T-cell (primary cell): ENCODE results near the gene GABRP. TPM values are rescaled to one million over a fixed set of nuclear protein-coding genes. Genes with fewer than 3 reads are reported as not detected.

Source experiments
- ATAC-seq, 4 experiments: fragments of 200-7000 bp in 3 of 4; fragments of 150-1000 bp in 1 of 4; cut with Tn5 transposase; replicated peaks in 1 of 4; 1 replicate in 3 of 4; 2 replicates in 1 of 4; pipeline ENCODE4 v1.10.0; 2021; ENCODE audit warnings: moderate library complexity in 3 of 4, mild to moderate bottlenecking in 2 of 4, moderate number of reproducible peaks in 1 of 4
- CTCF ChIA-PET, 2 donors: fragments of 300-600 bp; sonication (Branson Sonifier 250); formaldehyde crosslinking; loops; one replicate each; lab custom pipeline; 2022; ENCODE audit warnings: antibody characterized with exemption in 2 of 2; lab: Charles Lee
- POLR2A ChIA-PET, 2 donors: fragments of 300-600 bp; sonication (Branson Sonifier 250); formaldehyde crosslinking; loops; one replicate each; lab custom pipeline; 2022; ENCODE audit warnings: antibody characterized with exemption in 2 of 2; lab: Charles Lee
- DNase-seq, 35 experiments: peaks; one replicate each; pipeline versions ENCODE4 v3.0.0 to v3.0.0-alpha.2; 2013 to 2023
- H3K27ac ChIP-seq: one replicate; pipeline ENCODE4 v1.5.1; 2013; ENCODE audit warnings: low read length
- H3K27me3 ChIP-seq, 2 experiments: replicated peaks in 1 of 2; 1 replicate in 1 of 2; 2 replicates in 1 of 2; pipeline versions ENCODE4 v1.6.1 to v1.7.0; 2013; ENCODE audit warnings: low read length in 1 of 2, mixed read lengths in 1 of 2; ENCODE audit not compliant: control insufficient read depth in 2 of 2, insufficient read depth in 2 of 2; ENCODE audit errors: extremely low read depth in 1 of 2
- H3K36me3 ChIP-seq, 2 donors: 1 replicate in 1 of 2; 2 replicates in 1 of 2; pipeline versions ENCODE4 v1.6.1 to v1.7.0; 2013; ENCODE audit warnings: low read length in 1 of 2; ENCODE audit not compliant: control insufficient read depth in 2 of 2, insufficient read depth in 1 of 2; ENCODE audit errors: extremely low read depth in 1 of 2
- H3K4me1 ChIP-seq, 2 experiments: 1 replicate in 1 of 2; 2 replicates in 1 of 2; pipeline versions ENCODE4 v1.6.1 to v1.7.0; 2013; ENCODE audit warnings: low read length in 2 of 2, mixed read lengths in 1 of 2; ENCODE audit not compliant: insufficient read depth in 2 of 2, control insufficient read depth in 1 of 2; ENCODE audit errors: extremely low read depth in 1 of 2
- H3K4me3 ChIP-seq, 2 donors: 1 replicate in 1 of 2; 2 replicates in 1 of 2; pipeline versions ENCODE4 v1.5.1 to v1.7.0; 2013; ENCODE audit warnings: mild to moderate bottlenecking in 2 of 2, low read length in 1 of 2, moderate library complexity in 1 of 2; ENCODE audit not compliant: control insufficient read depth in 1 of 2; ENCODE audit errors: extremely low read depth in 1 of 2
- H3K9me3 ChIP-seq: 2 replicates; pipeline ENCODE4 v1.7.0; 2013
- H3K27ac Mint-ChIP-seq, 2 donors: one replicate each; pipeline ENCODE4 v1.8.0; 2020 to 2021; ENCODE audit warnings: mild to moderate bottlenecking in 2 of 2, mixed read lengths in 2 of 2
- H3K27me3 Mint-ChIP-seq, 2 donors: one replicate each; pipeline ENCODE4 v1.8.0; 2021 to 2022; ENCODE audit warnings: mixed read lengths in 2 of 2
- H3K36me3 Mint-ChIP-seq: one replicate; pipeline ENCODE4 v1.8.0; 2021; ENCODE audit warnings: mixed read lengths
- H3K4me1 Mint-ChIP-seq, 3 donors: one replicate each; pipeline ENCODE4 v1.8.0; 2020 to 2022; ENCODE audit warnings: mixed read lengths in 3 of 3, mild to moderate bottlenecking in 1 of 3
- H3K4me3 Mint-ChIP-seq, 3 donors: one replicate each; pipeline ENCODE4 v1.8.0; 2020 to 2022; ENCODE audit warnings: mild to moderate bottlenecking in 3 of 3, mixed read lengths in 3 of 3, moderate library complexity in 3 of 3
- H3K9me3 Mint-ChIP-seq, 3 donors: one replicate each; pipeline ENCODE4 v1.8.0; 2020 to 2022; ENCODE audit warnings: mixed read lengths in 3 of 3
- WGBS: methylation state at CpG from one replicate; pipeline ENCODE4 v1.1.5; 2013; ENCODE audit warnings: missing lambda C conversion rate; ENCODE audit not compliant: insufficient coverage; 5-methylcytosine and 5-hydroxymethylcytosine counted together
- total RNA-seq, 35 experiments: library from RNA in 6 of 35; stranded (reverse) in 6 of 35; fragments of 120-200 nt in 1 of 35; gene quantifications; one replicate each; pipeline versions ENCODE4 v1.2.1 to v1.2.4 and lab custom pipeline; 2013 to 2026

GABRP gene
- total RNA-seq, 5 donors from 2014 or later (not counting 1 experiment from before 2014, with no cell fraction given): 0.26 TPM; not detected in 4

GRCh38 chr5:170769246-170769645, 14.3 kb upstream of the GABRP start:
- Mint-ChIP-seq H3K27me3 (peaks cover 1 to 10% of the 10 kb centered on the region in 2 donors), H3K9me3 (no peaks in the 10 kb centered on the region), H3K4me1 (no peaks in the 10 kb centered on the region), H3K4me3 (no peak overlapping the region), H3K36me3 (no peaks in the 10 kb centered on the region), H3K27ac (no peak overlapping the region)
- H3K27ac ChIP-seq: no peak overlapping the region
- ATAC-seq (no peak), DNase-seq (no peak)
- ChIA-PET CTCF (interaction anchor here in 1 of 2 donors (0.6 kb wide), 1 partner anchor 51 kb away, joined by 3 read pairs; no protein-coding TSS in a partner anchor), POLR2A (no interaction called here)
- no peak overlapping the region for H3K4me3 ChIP-seq
- WGBS: 58% methylated on average over 3 of the region's 6 CpGs
- no peaks in the 10 kb centered on the region for H3K36me3 ChIP-seq
- no peaks in the 10 kb centered on the region for H3K9me3 ChIP-seq
- H3K4me1 ChIP-seq: no peaks in the 10 kb centered on the region
- H3K27me3 ChIP-seq: peaks cover 0 to 13% of the 10 kb centered on the region in 2 experiments

DNA sequence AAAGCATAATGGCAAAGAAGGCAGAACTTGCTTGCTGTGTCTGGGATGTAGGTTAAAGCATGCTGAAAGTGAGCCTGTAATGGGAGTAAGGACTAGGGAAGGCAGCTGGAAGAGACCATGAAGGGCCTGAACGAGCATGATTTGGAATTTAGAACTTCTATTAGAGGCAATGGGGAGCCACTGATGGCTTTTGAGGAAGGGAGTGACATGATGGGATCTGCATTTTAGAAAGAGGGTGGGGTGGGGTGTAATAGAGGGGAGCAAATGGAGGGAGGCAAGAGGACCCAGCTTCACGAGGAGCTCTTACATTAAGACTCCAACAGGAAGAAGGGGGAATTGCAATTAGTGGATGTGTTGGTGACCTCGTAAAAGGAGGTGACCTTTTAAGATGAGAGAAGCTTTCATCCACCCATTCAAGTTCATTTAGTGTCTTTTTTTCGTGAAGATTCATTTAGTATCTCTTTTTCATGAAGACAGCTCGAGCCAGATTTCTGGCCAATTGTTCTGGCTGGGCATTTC, 13.6 kb upstream of the GABRP start:
- Mint-ChIP-seq H3K36me3 (no peaks in the 10 kb centered on the region), H3K9me3 (no peaks in the 10 kb centered on the region), H3K4me3 (no peak overlapping the region), H3K27me3 (peaks cover 1 to 10% of the 10 kb centered on the region in 2 donors), H3K27ac (no peak overlapping the region), H3K4me1 (no peaks in the 10 kb centered on the region)
- Histone ChIP-seq H3K27me3 (peaks cover 0 to 13% of the 10 kb centered on the region in 2 experiments), H3K9me3 (no peaks in the 10 kb centered on the region), H3K36me3 (no peaks in the 10 kb centered on the region), H3K27ac (no peak overlapping the region), H3K4me3 (no peak overlapping the region), H3K4me1 (no peaks in the 10 kb centered on the region)
- CTCF ChIA-PET: no interaction called here
- ATAC-seq (no peak), DNase-seq (no peak)
- POLR2A ChIA-PET: no interaction called here
- 48% methylated on average over 2 of the region's 5 CpGs for WGBS

GRCh38 chr5:170771496-170771895, 12.0 kb upstream of the GABRP start:
- no peaks in the 10 kb centered on the region for H3K4me1 ChIP-seq
- Mint-ChIP-seq H3K9me3 (no peaks in the 10 kb centered on the region), H3K4me3 (no peak overlapping the region), H3K4me1 (no peaks in the 10 kb centered on the region), H3K36me3 (no peaks in the 10 kb centered on the region), H3K27ac (no peak overlapping the region), H3K27me3 (peaks cover 1 to 10% of the 10 kb centered on the region in 2 donors)
- CTCF ChIA-PET: no interaction called here
- DNase-seq: no peak
- no peaks in the 10 kb centered on the region for H3K9me3 ChIP-seq
- 89% methylated on average over 12 of the region's 15 CpGs for WGBS
- no peak overlapping the region for H3K27ac ChIP-seq
- no peak for ATAC-seq
- H3K27me3 ChIP-seq: peaks cover 0 to 13% of the 10 kb centered on the region in 2 experiments
- no peak overlapping the region for H3K4me3 ChIP-seq
- no peaks in the 10 kb centered on the region for H3K36me3 ChIP-seq
- POLR2A ChIA-PET: no interaction called here

- no peak overlapping the region for H3K27ac Mint-ChIP-seq
- 88% methylated on average over 10 of the region's 12 CpGs for WGBS
- DNase-seq: no peak
- ATAC-seq: no peak
- no peak overlapping the region for H3K4me3 ChIP-seq
- H3K27me3 Mint-ChIP-seq: peaks cover 1 to 10% of the 10 kb centered on the region in 2 donors
- no peak overlapping the region for H3K4me3 Mint-ChIP-seq
- H3K36me3 Mint-ChIP-seq: no peaks in the 10 kb centered on the region
- peaks cover 0 to 13% of the 10 kb centered on the region in 2 experiments for H3K27me3 ChIP-seq
- no peaks in the 10 kb centered on the region for H3K9me3 ChIP-seq
- H3K36me3 ChIP-seq: no peaks in the 10 kb centered on the region
- no peaks in the 10 kb centered on the region for H3K9me3 Mint-ChIP-seq
- no peaks in the 10 kb centered on the region for H3K4me1 ChIP-seq
- CTCF ChIA-PET: no interaction called here
- POLR2A ChIA-PET: no interaction called here
- no peaks in the 10 kb centered on the region for H3K4me1 Mint-ChIP-seq
- no peak overlapping the region for H3K27ac ChIP-seq
These were observed 10.2 kb upstream of the GABRP start for GRCh38 chr5:170773024-170773985.

DNA sequence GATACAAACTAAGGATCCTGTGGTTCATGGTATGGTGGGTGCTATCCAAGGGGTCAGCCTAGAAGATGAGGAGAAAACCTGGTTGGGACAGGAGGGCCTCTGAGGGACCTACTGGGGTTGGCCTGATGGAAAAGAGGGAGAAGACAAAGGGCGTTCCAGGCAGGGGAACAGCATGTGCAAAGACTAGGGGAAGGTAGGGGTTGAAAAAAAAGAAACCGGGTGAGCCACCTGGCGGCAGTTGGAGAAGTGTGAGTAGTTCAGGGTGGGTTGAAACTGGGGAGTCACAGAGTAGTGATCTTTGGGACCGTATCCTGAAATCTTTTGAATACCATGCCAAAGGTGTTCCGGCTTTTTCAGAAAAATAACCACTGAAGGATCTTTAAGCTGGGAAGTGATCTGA, 8.7 kb upstream of the GABRP start:
- H3K4me1 ChIP-seq: no peaks in the 10 kb centered on the region
- no peaks in the 10 kb centered on the region for H3K9me3 Mint-ChIP-seq
- H3K4me1 Mint-ChIP-seq: no peaks in the 10 kb centered on the region
- WGBS: 78% methylated on average over 5 of the region's 5 CpGs
- no peak overlapping the region for H3K27ac Mint-ChIP-seq
- POLR2A ChIA-PET: no interaction called here
- no peak overlapping the region for H3K27ac ChIP-seq
- H3K36me3 Mint-ChIP-seq: no peaks in the 10 kb centered on the region
- H3K27me3 ChIP-seq: peaks cover 0 to 10% of the 10 kb centered on the region in 2 experiments
- H3K9me3 ChIP-seq: no peaks in the 10 kb centered on the region
- no peak overlapping the region for H3K4me3 ChIP-seq
- CTCF ChIA-PET: no interaction called here
- no peak for DNase-seq
- ATAC-seq: no peak
- H3K36me3 ChIP-seq: no peaks in the 10 kb centered on the region
- H3K4me3 Mint-ChIP-seq: no peak overlapping the region
- peaks cover 1 to 5% of the 10 kb centered on the region in 2 donors for H3K27me3 Mint-ChIP-seq

- Mint-ChIP-seq H3K27me3 (peaks cover 0 to 4% of the 10 kb centered on the region in 2 donors), H3K9me3 (no peaks in the 10 kb centered on the region), H3K36me3 (no peaks in the 10 kb centered on the region), H3K4me1 (no peaks in the 10 kb centered on the region), H3K4me3 (no peak overlapping the region), H3K27ac (no peak overlapping the region)
- Histone ChIP-seq H3K27me3 (peaks cover 0 to 9% of the 10 kb centered on the region in 2 experiments), H3K27ac (no peak overlapping the region), H3K9me3 (no peaks in the 10 kb centered on the region), H3K4me1 (no peaks in the 10 kb centered on the region), H3K4me3 (no peak overlapping the region), H3K36me3 (no peaks in the 10 kb centered on the region)
- ATAC-seq (no peak), DNase-seq (no peak)
- ChIA-PET POLR2A (no interaction called here), CTCF (no interaction called here)
- no CpG with 5 or more reads among the region's 1 CpG for WGBS
These were observed 1.6 kb upstream of the GABRP start for GRCh38 chr5:170781946-170782345.
